Esophagus muscularis mucosa (tissue), 3 donors: ENCODE measurements around the gene ATRX.

Source experiments
- POLR2A ChIP-seq: fragments of 450-650 bp; IDR thresholded peaks from one replicate; pipeline ENCODE4 v1.6.1; 2017; ENCODE audit warnings: antibody characterized with exemption, moderate library complexity, mild to moderate bottlenecking, low read depth
- TF ChIP-seq, protein P1 (sequence below), 3 experiments: fragments of 200-600 bp in 2 of 3; fragments of 450-650 bp in 1 of 3; sonication (generic) in 2 of 3; IDR thresholded peaks; one replicate each; pipeline ENCODE4 v1.5.1; 2017 to 2019; ENCODE audit warnings: antibody characterized with exemption in 3 of 3, mild to moderate bottlenecking in 2 of 3, moderate library complexity in 1 of 3

DNA sequence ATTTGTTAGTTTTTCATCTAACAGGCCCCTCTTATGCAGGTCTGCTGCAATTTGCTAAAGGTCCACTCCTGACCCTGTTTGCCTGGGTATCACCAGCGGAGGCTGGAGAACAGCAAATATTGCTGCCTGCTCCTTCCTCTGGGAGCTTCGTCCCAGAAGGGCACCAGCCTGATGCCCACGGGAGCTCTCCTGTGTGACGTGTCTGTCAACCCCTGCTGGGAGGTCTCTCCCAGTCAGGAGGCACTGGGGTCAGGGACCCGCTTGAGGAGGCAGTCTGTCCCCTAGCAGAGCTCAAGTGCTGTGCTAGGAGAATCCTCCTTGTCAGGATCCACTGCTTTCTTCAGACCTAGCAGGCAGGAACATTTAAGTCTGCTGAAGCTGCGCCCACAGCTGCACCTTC lies 30.5 kb downstream of the ATRX start:
- TF ChIP-seq, protein P1, sequence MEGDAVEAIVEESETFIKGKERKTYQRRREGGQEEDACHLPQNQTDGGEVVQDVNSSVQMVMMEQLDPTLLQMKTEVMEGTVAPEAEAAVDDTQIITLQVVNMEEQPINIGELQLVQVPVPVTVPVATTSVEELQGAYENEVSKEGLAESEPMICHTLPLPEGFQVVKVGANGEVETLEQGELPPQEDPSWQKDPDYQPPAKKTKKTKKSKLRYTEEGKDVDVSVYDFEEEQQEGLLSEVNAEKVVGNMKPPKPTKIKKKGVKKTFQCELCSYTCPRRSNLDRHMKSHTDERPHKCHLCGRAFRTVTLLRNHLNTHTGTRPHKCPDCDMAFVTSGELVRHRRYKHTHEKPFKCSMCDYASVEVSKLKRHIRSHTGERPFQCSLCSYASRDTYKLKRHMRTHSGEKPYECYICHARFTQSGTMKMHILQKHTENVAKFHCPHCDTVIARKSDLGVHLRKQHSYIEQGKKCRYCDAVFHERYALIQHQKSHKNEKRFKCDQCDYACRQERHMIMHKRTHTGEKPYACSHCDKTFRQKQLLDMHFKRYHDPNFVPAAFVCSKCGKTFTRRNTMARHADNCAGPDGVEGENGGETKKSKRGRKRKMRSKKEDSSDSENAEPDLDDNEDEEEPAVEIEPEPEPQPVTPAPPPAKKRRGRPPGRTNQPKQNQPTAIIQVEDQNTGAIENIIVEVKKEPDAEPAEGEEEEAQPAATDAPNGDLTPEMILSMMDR (IDR thresholded peaks at IDR 0.05), result no peak
- TF ChIP-seq POLR2A, result no peak
